Uterus (tissue), 2 donors: ENCODE results near the gene LSAMP.

Experiments used
- POLR2A ChIP-seq, 2 donors: fragments of 450-650 bp; IDR thresholded peaks; one replicate each; pipeline ENCODE4 v1.6.1; 2016; ENCODE audit warnings: antibody characterized with exemption in 2 of 2, mild to moderate bottlenecking in 1 of 2, moderate library complexity in 1 of 2
- TF ChIP-seq, protein P1 (sequence below), 4 experiments: fragments of 200-600 bp in 2 of 4; fragments of 450-650 bp in 2 of 4; sonication (generic) in 2 of 4; IDR thresholded peaks; one replicate each; pipeline ENCODE4 v1.5.1; 2016 to 2019; ENCODE audit warnings: antibody characterized with exemption in 4 of 4, mild to moderate bottlenecking in 2 of 4, moderate library complexity in 1 of 4

DNA sequence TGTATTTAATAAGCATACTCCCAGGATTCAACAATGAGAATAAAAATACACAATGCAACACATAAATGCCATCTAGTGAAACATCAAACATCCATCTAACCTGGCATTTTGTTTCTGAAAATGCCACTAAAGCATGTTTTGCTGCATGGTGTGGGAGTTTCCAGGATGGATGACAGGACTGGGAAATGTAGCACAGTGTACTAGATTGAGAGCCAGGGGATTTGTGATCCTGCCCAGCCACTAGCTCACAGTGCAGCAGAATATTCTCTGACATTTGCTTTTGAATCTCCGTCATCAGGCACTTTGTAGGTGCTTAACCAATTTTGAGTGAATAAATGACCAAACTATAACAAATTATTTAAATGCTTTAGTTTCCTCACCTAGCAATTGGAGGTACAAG lies 417.1 kb downstream of the LSAMP start:
- TF ChIP-seq, protein P1, sequence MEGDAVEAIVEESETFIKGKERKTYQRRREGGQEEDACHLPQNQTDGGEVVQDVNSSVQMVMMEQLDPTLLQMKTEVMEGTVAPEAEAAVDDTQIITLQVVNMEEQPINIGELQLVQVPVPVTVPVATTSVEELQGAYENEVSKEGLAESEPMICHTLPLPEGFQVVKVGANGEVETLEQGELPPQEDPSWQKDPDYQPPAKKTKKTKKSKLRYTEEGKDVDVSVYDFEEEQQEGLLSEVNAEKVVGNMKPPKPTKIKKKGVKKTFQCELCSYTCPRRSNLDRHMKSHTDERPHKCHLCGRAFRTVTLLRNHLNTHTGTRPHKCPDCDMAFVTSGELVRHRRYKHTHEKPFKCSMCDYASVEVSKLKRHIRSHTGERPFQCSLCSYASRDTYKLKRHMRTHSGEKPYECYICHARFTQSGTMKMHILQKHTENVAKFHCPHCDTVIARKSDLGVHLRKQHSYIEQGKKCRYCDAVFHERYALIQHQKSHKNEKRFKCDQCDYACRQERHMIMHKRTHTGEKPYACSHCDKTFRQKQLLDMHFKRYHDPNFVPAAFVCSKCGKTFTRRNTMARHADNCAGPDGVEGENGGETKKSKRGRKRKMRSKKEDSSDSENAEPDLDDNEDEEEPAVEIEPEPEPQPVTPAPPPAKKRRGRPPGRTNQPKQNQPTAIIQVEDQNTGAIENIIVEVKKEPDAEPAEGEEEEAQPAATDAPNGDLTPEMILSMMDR (IDR thresholded peaks at IDR 0.05) = no peak
- TF ChIP-seq POLR2A (IDR thresholded peaks at IDR 0.05) = no peak
